ENCODE results near the gene FAN1. TPM values are rescaled to one million over a fixed set of nuclear protein-coding genes. Genes with fewer than 3 reads are reported as not detected.

The FAN1 gene
- total and polyA plus RNA-seq, 2 of the 13 experiments (the other 11 are each of a cell fraction or from before 2014, with no cell fraction given), result 10.8 to 20.1 TPM

- 0 out of 2 replicates have a peak, but pooled peaks have one; percentile 59 for TF ChIP-seq PAXIP1 (CRISPR knock-in tag; conservative IDR thresholded peaks at IDR 0.05)
- peak; percentile 86; the same call in 1 of the 2 replicates for TF ChIP-seq ZNF329 (CRISPR knock-in tag; IDR thresholded peaks at IDR 0.05; ENCODE audit: low read depth)
- peak; percentile 35; the same call in 1 of the 2 replicates for TF ChIP-seq ZNF629 (CRISPR knock-in tag; conservative IDR thresholded peaks at IDR 0.05)
- no peak for TF ChIP-seq FOXK2 (IDR thresholded peaks at IDR 0.05)
- peak; percentile 62; the same call in 1 of the 2 replicates for TF ChIP-seq RARG (CRISPR knock-in tag; IDR thresholded peaks at IDR 0.05; ENCODE audit: low read depth)
- TF ChIP-seq MTF1 (CRISPR knock-in tag; IDR thresholded peaks at IDR 0.05), result no peak
- TF ChIP-seq ZBTB1 (CRISPR knock-in tag; IDR thresholded peaks at IDR 0.05; ENCODE audit: borderline replicate concordance), result 0 out of 2 replicates have a peak, but pooled peaks have one; percentile 35
- no peak for TF ChIP-seq SP5 (CRISPR knock-in tag; IDR thresholded peaks at IDR 0.05; ENCODE audit: borderline replicate concordance, low read depth)
- TF ChIP-seq SNAI1 (CRISPR knock-in tag; IDR thresholded peaks at IDR 0.05; ENCODE audit: borderline replicate concordance), result no peak
- TF ChIP-seq ZNF556 (CRISPR knock-in tag; IDR thresholded peaks at IDR 0.05; ENCODE audit: borderline replicate concordance), result peak; percentile 79; the same call in 1 of the 2 replicates
- TF ChIP-seq, protein P1, sequence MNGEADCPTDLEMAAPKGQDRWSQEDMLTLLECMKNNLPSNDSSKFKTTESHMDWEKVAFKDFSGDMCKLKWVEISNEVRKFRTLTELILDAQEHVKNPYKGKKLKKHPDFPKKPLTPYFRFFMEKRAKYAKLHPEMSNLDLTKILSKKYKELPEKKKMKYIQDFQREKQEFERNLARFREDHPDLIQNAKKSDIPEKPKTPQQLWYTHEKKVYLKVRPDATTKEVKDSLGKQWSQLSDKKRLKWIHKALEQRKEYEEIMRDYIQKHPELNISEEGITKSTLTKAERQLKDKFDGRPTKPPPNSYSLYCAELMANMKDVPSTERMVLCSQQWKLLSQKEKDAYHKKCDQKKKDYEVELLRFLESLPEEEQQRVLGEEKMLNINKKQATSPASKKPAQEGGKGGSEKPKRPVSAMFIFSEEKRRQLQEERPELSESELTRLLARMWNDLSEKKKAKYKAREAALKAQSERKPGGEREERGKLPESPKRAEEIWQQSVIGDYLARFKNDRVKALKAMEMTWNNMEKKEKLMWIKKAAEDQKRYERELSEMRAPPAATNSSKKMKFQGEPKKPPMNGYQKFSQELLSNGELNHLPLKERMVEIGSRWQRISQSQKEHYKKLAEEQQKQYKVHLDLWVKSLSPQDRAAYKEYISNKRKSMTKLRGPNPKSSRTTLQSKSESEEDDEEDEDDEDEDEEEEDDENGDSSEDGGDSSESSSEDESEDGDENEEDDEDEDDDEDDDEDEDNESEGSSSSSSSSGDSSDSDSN (CRISPR knock-in tag; IDR thresholded peaks at IDR 0.05), result peak; percentile 93
- TF ChIP-seq TBL1XR1 (IDR thresholded peaks at IDR 0.05; ENCODE audit: borderline replicate concordance, low read length, partially characterized antibody), result no peak
- TF ChIP-seq ZNF207 (IDR thresholded peaks at IDR 0.05; ENCODE audit: borderline replicate concordance), result no peak
- peak; percentile 94 for TF ChIP-seq ZSCAN21 (CRISPR knock-in tag; IDR thresholded peaks at IDR 0.05; ENCODE audit: borderline replicate concordance)
- peak; percentile 94 for TF ChIP-seq ZNF160 (CRISPR knock-in tag; IDR thresholded peaks at IDR 0.05)
- no peak for TF ChIP-seq SETDB1 (CRISPR knock-in tag; IDR thresholded peaks at IDR 0.05; ENCODE audit: borderline replicate concordance)
- TF ChIP-seq THAP11 (CRISPR knock-in tag; IDR thresholded peaks at IDR 0.05), result peak; percentile 92
- no peak for TF ChIP-seq MATR3 (CRISPR knock-in tag; IDR thresholded peaks at IDR 0.05)
- TF ChIP-seq TGIF2 (CRISPR knock-in tag; IDR thresholded peaks at IDR 0.05), result no peak
- TF ChIP-seq, protein P2, sequence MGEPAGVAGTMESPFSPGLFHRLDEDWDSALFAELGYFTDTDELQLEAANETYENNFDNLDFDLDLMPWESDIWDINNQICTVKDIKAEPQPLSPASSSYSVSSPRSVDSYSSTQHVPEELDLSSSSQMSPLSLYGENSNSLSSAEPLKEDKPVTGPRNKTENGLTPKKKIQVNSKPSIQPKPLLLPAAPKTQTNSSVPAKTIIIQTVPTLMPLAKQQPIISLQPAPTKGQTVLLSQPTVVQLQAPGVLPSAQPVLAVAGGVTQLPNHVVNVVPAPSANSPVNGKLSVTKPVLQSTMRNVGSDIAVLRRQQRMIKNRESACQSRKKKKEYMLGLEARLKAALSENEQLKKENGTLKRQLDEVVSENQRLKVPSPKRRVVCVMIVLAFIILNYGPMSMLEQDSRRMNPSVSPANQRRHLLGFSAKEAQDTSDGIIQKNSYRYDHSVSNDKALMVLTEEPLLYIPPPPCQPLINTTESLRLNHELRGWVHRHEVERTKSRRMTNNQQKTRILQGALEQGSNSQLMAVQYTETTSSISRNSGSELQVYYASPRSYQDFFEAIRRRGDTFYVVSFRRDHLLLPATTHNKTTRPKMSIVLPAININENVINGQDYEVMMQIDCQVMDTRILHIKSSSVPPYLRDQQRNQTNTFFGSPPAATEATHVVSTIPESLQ (CRISPR knock-in tag; conservative IDR thresholded peaks at IDR 0.05), result 0 out of 2 replicates have a peak, but pooled peaks have one; percentile 59
- TF ChIP-seq SAFB2 (CRISPR knock-in tag; IDR thresholded peaks at IDR 0.05; ENCODE audit: borderline replicate concordance, low read depth), result peak; percentile 87; the same call in 1 of the 2 replicates
- no peak for TF ChIP-seq ZFP62 (CRISPR knock-in tag; IDR thresholded peaks at IDR 0.05)
- no peak for TF ChIP-seq ZNF17 (CRISPR knock-in tag; IDR thresholded peaks at IDR 0.05)
These were observed at the start of gene FAN1 (continued) for GRCh38 chr15:30903497-30904187.
